Suprapubic skin (tissue), 3 donors: Measurements from ENCODE around the gene SLC36A3.

Experiments
- CTCF ChIP-seq, 2 donors: fragments of 200-600 bp in 1 of 2; fragments of 450-650 bp in 1 of 2; sonication (generic) in 1 of 2; IDR thresholded peaks; one replicate each; pipeline ENCODE4 v1.5.1; 2016 to 2019; ENCODE audit warnings: antibody characterized with exemption in 2 of 2, mild to moderate bottlenecking in 1 of 2, moderate library complexity in 1 of 2
- EP300 ChIP-seq: sonication (generic); formaldehyde crosslinking; IDR thresholded peaks from one replicate; pipeline ENCODE4 v1.6.1; 2017; ENCODE audit warnings: antibody characterized with exemption
- POLR2A ChIP-seq, 2 donors: fragments of 450-650 bp; IDR thresholded peaks; one replicate each; pipeline ENCODE4 v1.6.1; 2017; ENCODE audit warnings: antibody characterized with exemption in 2 of 2, mild to moderate bottlenecking in 2 of 2, moderate library complexity in 2 of 2

- TF ChIP-seq CTCF (IDR thresholded peaks at IDR 0.05) (no peak), POLR2A (IDR thresholded peaks at IDR 0.05) (no peak), EP300 (no peak)
Measured at GRCh38 chr5:151345808-151346478, 42.4 kb upstream of the SLC36A3 start.
